Glutamatergic neuron (in vitro differentiated cells): ENCODE results near the gene SHLD1. TPM values are rescaled to one million over a fixed set of nuclear protein-coding genes. Genes with fewer than 3 reads are reported as not detected.

Experiments
- DNase-seq: peaks from one replicate; pipeline ENCODE4 v3.0.0; 2022
- H3K27ac Mint-ChIP-seq: one replicate; pipeline ENCODE4 v1.8.0; 2020; ENCODE audit warnings: mild to moderate bottlenecking, mixed read lengths, inconsistent platforms; ENCODE audit not compliant: unreplicated experiment
- H3K27me3 Mint-ChIP-seq: one replicate; pipeline ENCODE4 v1.8.0; 2020; ENCODE audit warnings: mild to moderate bottlenecking, moderate library complexity, mixed read lengths, inconsistent platforms; ENCODE audit not compliant: unreplicated experiment
- H3K36me3 Mint-ChIP-seq: one replicate; pipeline ENCODE4 v1.8.0; 2020; ENCODE audit warnings: mild to moderate bottlenecking, mixed read lengths, inconsistent platforms; ENCODE audit not compliant: unreplicated experiment
- H3K4me1 Mint-ChIP-seq: one replicate; pipeline ENCODE4 v1.8.0; 2020; ENCODE audit warnings: mild to moderate bottlenecking, low read depth, mixed read lengths, inconsistent platforms; ENCODE audit not compliant: unreplicated experiment
- H3K4me3 Mint-ChIP-seq: one replicate; pipeline ENCODE4 v1.8.0; 2020; ENCODE audit warnings: mild to moderate bottlenecking, mixed read lengths, inconsistent platforms; ENCODE audit not compliant: unreplicated experiment
- H3K9me3 Mint-ChIP-seq: one replicate; pipeline ENCODE4 v1.8.0; 2020; ENCODE audit warnings: mild to moderate bottlenecking, moderate library complexity, mixed read lengths, inconsistent platforms; ENCODE audit not compliant: unreplicated experiment
- CTCF ChIP-seq: fragments of 200-600 bp; sonication (generic); IDR thresholded peaks from one replicate; pipeline ENCODE4 v1.5.0; 2021; ENCODE audit not compliant: partially characterized antibody, unreplicated experiment
- total RNA-seq: library from RNA; stranded (reverse); fragmentation: NEBNext Ultra II Directional; extraction: Animal tissue kit (Norgen Biotek cat#: 25700); gene quantifications from one replicate; pipeline ENCODE4 v1.2.1, GENCODE V29; 2021; ENCODE audit not compliant: unreplicated experiment

The SHLD1 gene
- total RNA-seq, 1 donor from 2014 or later: 4.0 TPM

- Mint-ChIP-seq H3K27me3 (no peaks in the 10 kb centered on the region), H3K36me3 (no peaks in the 10 kb centered on the region), H3K27ac (no peak overlapping the region), H3K4me3 (no peak overlapping the region), H3K9me3 (no peaks in the 10 kb centered on the region), H3K4me1 (no peaks in the 10 kb centered on the region)
- no peak for TF ChIP-seq CTCF
- DNase-seq: no peak
Measured at GRCh38 chr20:5840411-5841002, 90.3 kb downstream of the SHLD1 start.

DNA sequence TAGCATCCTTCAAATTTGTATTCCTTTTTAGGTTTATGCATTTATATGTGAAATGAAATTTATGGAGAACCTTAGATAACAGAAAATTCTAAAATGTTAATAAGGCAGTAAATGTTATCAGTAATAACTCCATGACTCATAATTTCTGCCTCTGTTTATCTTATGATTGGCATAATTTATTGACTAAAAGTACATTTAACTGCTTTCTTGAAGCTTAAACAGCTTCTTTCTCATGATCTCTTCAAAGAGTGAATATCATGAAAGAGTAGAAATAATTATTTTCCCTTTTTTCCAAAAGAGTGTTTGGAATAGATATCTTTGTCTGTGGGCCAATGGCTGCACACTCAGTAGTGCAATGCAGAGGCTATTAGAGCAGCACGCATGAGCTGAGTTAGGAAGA is 91.3 kb downstream of the SHLD1 start:
- Mint-ChIP-seq H3K27ac (no peak overlapping the region), H3K9me3 (no peaks in the 10 kb centered on the region), H3K36me3 (no peaks in the 10 kb centered on the region), H3K27me3 (no peaks in the 10 kb centered on the region), H3K4me1 (peaks cover 5% of the 10 kb centered on the region), H3K4me3 (no peak overlapping the region)
- no peak for TF ChIP-seq CTCF
- DNase-seq: no peak

DNA sequence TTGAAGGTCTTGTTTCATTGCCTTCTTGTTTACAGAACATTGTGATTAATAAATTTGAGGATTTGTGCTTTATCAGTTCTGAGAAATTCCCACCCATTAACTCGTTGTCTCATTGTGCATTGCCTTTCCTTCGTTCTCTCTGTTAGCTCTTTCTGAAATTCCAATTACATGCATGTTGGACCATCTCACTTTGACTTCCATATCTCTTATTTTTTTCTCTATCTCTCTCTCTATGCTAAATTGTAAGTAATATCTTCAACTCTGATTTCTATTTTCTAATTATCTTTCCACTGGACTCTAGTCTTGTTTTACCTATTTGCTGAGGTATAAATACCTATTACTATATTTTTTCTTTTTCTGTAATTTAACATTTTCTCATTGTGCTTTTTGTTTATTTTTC is 92.3 kb downstream of the SHLD1 start:
- no peaks in the 10 kb centered on the region for H3K9me3 Mint-ChIP-seq

GRCh38 chr20:5843054-5843592 is 92.9 kb downstream of the SHLD1 start:
- no peaks in the 10 kb centered on the region for H3K36me3 Mint-ChIP-seq
- H3K4me1 Mint-ChIP-seq: peaks cover 5% of the 10 kb centered on the region
- no peak overlapping the region for H3K4me3 Mint-ChIP-seq
- no peaks in the 10 kb centered on the region for H3K9me3 Mint-ChIP-seq
- no peaks in the 10 kb centered on the region for H3K27me3 Mint-ChIP-seq
- no peak for TF ChIP-seq CTCF
- no peak overlapping the region for H3K27ac Mint-ChIP-seq
- DNase-seq: no peak

More for the DNA sequence above, 92.3 kb downstream of the SHLD1 start:
- TF ChIP-seq CTCF: no peak
- Mint-ChIP-seq H3K27ac (no peak overlapping the region), H3K36me3 (no peaks in the 10 kb centered on the region), H3K4me1 (peaks cover 5% of the 10 kb centered on the region), H3K27me3 (no peaks in the 10 kb centered on the region), H3K4me3 (no peak overlapping the region)
- no peak for DNase-seq

- H3K27ac Mint-ChIP-seq: no peak overlapping the region
- H3K9me3 Mint-ChIP-seq: no peaks in the 10 kb centered on the region
- no peak for DNase-seq
- H3K4me1 Mint-ChIP-seq: peaks cover 5% of the 10 kb centered on the region
- no peak for TF ChIP-seq CTCF
- H3K36me3 Mint-ChIP-seq: no peaks in the 10 kb centered on the region
- no peak overlapping the region for H3K4me3 Mint-ChIP-seq
- H3K27me3 Mint-ChIP-seq: peaks cover 1% of the 10 kb centered on the region
Measured at GRCh38 chr20:5844063-5844681, 94.0 kb downstream of the SHLD1 start.
